ENCODE data around the gene IFITM10.

IFITM10 gene

GRCh38 chr11:1744137-1744886 lies 6.1 kb downstream of the IFITM10 start:
- peaks cover 43% of the 10 kb centered on the region for H3K27me3 ChIP-seq (ENCODE audit: insufficient read depth, low read depth)

DNA sequence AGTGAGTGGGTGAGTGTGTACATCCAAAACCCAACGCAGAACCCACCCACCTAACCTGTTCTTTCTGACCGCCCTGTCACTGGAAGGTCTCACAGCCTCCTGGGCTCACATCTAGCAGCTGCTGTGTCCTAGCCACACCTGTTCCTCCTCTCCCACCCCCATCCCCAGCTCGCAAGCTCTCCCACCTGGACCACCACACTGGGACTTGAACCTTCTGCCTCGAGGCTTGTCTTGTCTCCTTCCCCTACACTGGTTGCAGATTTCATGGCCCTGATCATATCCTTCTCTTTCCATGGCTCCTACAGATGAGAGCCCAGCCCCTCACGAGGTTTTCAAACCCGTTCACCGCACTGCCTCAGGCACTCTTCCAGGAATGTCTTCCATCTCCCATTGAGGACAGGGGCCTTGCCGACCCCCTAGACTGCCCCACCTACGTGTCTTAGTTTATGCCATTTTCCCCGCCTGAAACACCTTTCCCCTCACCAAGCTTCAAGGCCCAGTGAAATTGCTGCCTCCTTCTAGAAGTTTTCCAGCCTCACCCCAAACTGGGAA lies 6.7 kb downstream of the IFITM10 start:
- Histone ChIP-seq H3K4me2 (no peak overlapping the region), H3K79me2 (ENCODE audit: insufficient read depth, low read depth) (no peaks in the 10 kb centered on the region), H3K36me3 (ENCODE audit: insufficient read depth) (no peaks in the 10 kb centered on the region), H3K4me3 (IDR thresholded peaks at IDR 0.05; ENCODE audit: insufficient read depth, low read depth, low read length) (no peak overlapping the region), H3K27me3 (ENCODE audit: insufficient read depth, low read depth) (peaks cover 48% of the 10 kb centered on the region), H2AFZ (ENCODE audit: low read depth) (no peak overlapping the region), H4K20me1 (ENCODE audit: insufficient read depth) (no peaks in the 10 kb centered on the region), H3K27ac (no peak overlapping the region), H3K9ac (no peak overlapping the region), H3K4me1 (ENCODE audit: low read depth, poor library complexity, severe bottlenecking) (no peaks in the 10 kb centered on the region)
- TF ChIP-seq, protein P1, sequence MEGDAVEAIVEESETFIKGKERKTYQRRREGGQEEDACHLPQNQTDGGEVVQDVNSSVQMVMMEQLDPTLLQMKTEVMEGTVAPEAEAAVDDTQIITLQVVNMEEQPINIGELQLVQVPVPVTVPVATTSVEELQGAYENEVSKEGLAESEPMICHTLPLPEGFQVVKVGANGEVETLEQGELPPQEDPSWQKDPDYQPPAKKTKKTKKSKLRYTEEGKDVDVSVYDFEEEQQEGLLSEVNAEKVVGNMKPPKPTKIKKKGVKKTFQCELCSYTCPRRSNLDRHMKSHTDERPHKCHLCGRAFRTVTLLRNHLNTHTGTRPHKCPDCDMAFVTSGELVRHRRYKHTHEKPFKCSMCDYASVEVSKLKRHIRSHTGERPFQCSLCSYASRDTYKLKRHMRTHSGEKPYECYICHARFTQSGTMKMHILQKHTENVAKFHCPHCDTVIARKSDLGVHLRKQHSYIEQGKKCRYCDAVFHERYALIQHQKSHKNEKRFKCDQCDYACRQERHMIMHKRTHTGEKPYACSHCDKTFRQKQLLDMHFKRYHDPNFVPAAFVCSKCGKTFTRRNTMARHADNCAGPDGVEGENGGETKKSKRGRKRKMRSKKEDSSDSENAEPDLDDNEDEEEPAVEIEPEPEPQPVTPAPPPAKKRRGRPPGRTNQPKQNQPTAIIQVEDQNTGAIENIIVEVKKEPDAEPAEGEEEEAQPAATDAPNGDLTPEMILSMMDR (conservative IDR thresholded peaks at IDR 0.05; ENCODE audit: low read depth, low read length): no peak

More at GRCh38 chr11:1744137-1744886, 6.1 kb downstream of the IFITM10 start:
- TF ChIP-seq, protein P1 (conservative IDR thresholded peaks at IDR 0.05; ENCODE audit: low read depth, low read length): no peak
- Histone ChIP-seq H3K4me1 (ENCODE audit: low read depth, poor library complexity, severe bottlenecking) (no peaks in the 10 kb centered on the region), H3K4me3 (IDR thresholded peaks at IDR 0.05; ENCODE audit: insufficient read depth, low read depth, low read length) (no peak overlapping the region), H2AFZ (ENCODE audit: low read depth) (no peak overlapping the region), H4K20me1 (ENCODE audit: insufficient read depth) (no peaks in the 10 kb centered on the region), H3K36me3 (ENCODE audit: insufficient read depth) (no peaks in the 10 kb centered on the region), H3K27ac (no peak overlapping the region), H3K9ac (no peak overlapping the region), H3K4me2 (no peak overlapping the region), H3K79me2 (ENCODE audit: insufficient read depth, low read depth) (no peaks in the 10 kb centered on the region)

DNA sequence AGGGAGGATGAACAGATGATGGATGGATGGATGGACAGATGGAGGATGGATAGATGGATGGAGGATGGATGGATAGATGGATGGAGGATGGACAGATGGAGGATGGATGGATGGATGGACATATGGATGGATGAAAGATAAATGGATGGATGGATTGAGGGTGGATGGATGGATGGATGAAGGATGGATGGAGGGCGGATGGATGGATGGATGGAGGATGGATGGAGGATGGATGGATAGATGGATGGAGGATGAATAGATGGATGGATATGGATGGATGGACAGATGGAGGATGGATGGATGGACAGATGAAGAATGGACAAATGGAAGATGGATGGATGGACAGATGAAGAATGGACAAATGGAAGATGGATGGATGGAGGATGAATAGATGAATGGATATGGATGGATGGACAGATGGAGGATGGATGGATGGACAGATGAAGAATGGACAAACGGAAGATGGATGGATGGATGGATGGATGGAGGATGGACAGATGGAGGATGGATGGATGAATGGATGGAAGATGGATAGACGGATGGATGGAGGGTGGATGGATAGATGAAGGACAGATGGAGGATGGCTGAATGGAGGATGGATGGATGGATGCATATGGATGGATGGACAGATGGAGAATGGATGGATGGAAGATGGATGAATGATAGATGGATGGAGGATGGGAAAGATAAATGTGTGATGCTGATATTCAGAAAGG lies 7.4 kb downstream of the IFITM10 start:
- H3K27ac ChIP-seq: no peak overlapping the region
- no peaks in the 10 kb centered on the region for H3K36me3 ChIP-seq (ENCODE audit: insufficient read depth)
- no peak overlapping the region for H2AFZ ChIP-seq (ENCODE audit: low read depth)
- H3K27me3 ChIP-seq (ENCODE audit: insufficient read depth, low read depth): peaks cover 54% of the 10 kb centered on the region
- no peaks in the 10 kb centered on the region for H3K79me2 ChIP-seq (ENCODE audit: insufficient read depth, low read depth)
- H4K20me1 ChIP-seq (ENCODE audit: insufficient read depth): no peaks in the 10 kb centered on the region
- no peak overlapping the region for H3K4me2 ChIP-seq
- H3K4me3 ChIP-seq (IDR thresholded peaks at IDR 0.05; ENCODE audit: insufficient read depth, low read depth, low read length): no peak overlapping the region
- H3K4me1 ChIP-seq (ENCODE audit: low read depth, poor library complexity, severe bottlenecking): no peaks in the 10 kb centered on the region
- no peak overlapping the region for H3K9ac ChIP-seq
- TF ChIP-seq, protein P1 (conservative IDR thresholded peaks at IDR 0.05; ENCODE audit: low read depth, low read length): no peak

GRCh38 chr11:1742371-1742770 lies 8.0 kb downstream of the IFITM10 start:
- no peak overlapping the region for H3K27ac ChIP-seq
- H2AFZ ChIP-seq (ENCODE audit: low read depth): no peak overlapping the region
- no peaks in the 10 kb centered on the region for H3K36me3 ChIP-seq (ENCODE audit: insufficient read depth)
- no peak overlapping the region for H3K9ac ChIP-seq
- H3K4me1 ChIP-seq (ENCODE audit: low read depth, poor library complexity, severe bottlenecking): no peaks in the 10 kb centered on the region
- peaks cover 61% of the 10 kb centered on the region for H3K27me3 ChIP-seq (ENCODE audit: insufficient read depth, low read depth)
- no peak overlapping the region for H3K4me2 ChIP-seq
- TF ChIP-seq, protein P1 (conservative IDR thresholded peaks at IDR 0.05; ENCODE audit: low read depth, low read length): no peak
- H3K4me3 ChIP-seq (IDR thresholded peaks at IDR 0.05; ENCODE audit: insufficient read depth, low read depth, low read length): no peak overlapping the region
- no peaks in the 10 kb centered on the region for H4K20me1 ChIP-seq (ENCODE audit: insufficient read depth)
- H3K79me2 ChIP-seq (ENCODE audit: insufficient read depth, low read depth): no peaks in the 10 kb centered on the region
